Measurements from ENCODE around the gene GLT6D1.

DNA sequence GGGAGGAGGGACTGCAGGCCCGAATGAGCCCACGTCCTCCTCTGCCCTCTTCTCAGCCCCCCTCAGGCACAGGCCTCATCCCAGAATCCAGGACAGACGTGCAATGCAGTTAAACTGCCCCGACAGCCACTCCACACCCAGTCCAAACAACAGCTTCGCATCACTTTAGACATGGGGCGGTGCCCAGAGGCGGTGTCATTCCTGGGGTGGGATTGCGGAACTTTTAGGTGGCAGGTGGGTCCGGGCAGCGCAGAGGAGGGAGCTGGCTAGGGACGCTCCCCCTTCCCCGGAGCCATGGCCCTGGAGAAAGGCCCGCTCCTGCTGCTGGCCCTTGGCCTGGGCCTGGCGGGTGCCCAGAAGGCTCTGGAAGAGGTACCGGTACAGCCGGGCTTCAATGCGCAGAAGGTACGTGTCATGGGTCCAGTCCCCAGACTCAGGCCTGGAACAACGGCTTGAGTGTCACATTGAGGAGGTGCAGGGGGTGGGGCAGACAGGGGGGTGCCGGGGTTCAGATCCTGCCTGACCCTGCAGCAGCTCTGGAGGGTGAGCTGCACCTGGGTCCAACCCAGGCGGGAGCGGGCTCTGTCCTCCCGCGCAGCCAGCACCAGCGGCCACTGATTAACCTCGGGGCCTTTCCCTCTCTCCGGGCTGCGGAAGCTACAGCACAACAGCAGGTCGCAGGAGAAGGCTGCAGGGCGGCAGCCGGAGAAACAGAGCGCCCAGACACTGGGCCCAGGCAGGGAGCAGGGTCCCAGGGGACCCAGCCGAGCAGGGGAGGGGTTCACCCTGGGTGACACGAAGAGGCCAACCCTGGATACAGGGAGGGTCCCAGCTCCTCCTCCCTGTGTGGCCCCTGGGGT, 25.2 kb downstream of the GLT6D1 start:
- TF ChIP-seq, protein P1, sequence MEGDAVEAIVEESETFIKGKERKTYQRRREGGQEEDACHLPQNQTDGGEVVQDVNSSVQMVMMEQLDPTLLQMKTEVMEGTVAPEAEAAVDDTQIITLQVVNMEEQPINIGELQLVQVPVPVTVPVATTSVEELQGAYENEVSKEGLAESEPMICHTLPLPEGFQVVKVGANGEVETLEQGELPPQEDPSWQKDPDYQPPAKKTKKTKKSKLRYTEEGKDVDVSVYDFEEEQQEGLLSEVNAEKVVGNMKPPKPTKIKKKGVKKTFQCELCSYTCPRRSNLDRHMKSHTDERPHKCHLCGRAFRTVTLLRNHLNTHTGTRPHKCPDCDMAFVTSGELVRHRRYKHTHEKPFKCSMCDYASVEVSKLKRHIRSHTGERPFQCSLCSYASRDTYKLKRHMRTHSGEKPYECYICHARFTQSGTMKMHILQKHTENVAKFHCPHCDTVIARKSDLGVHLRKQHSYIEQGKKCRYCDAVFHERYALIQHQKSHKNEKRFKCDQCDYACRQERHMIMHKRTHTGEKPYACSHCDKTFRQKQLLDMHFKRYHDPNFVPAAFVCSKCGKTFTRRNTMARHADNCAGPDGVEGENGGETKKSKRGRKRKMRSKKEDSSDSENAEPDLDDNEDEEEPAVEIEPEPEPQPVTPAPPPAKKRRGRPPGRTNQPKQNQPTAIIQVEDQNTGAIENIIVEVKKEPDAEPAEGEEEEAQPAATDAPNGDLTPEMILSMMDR (IDR thresholded peaks at IDR 0.05), result no peak
- no peak for TF ChIP-seq POLR2A (IDR thresholded peaks at IDR 0.05)
- TF ChIP-seq POLR2AphosphoS5 (IDR thresholded peaks at IDR 0.05), result no peak
